GM12874 (cell line): ENCODE data around the gene KRT40.

ENCODE experiments used
- TF ChIP-seq, protein P1 (sequence below): IDR thresholded peaks from 2 replicates; pipeline ENCODE4 v1.5.1; 2011; ENCODE audit warnings: low read depth, mild to moderate bottlenecking, control low read depth, low read length, moderate library complexity; ENCODE audit not compliant: insufficient read depth

The KRT40 gene

DNA sequence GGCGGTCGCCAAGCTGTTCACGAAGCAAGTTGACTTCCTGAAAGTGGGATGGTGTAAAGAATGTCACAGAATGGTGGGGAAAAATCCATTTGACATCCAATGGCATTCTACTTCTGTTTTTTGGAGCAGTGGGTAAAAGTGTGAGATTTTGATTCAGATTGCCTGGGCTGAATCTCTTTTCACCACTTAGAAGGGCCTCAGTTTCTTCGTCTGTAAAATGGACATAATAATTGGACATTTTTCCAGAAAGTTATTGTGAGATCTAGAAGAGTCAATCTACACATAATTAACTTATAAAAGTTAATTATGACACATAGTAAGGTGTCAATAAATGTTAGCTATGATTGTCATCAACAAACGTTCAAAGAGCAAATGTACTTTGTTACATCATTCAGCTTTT is 3.0 kb downstream of the KRT40 start:
- TF ChIP-seq, protein P1, sequence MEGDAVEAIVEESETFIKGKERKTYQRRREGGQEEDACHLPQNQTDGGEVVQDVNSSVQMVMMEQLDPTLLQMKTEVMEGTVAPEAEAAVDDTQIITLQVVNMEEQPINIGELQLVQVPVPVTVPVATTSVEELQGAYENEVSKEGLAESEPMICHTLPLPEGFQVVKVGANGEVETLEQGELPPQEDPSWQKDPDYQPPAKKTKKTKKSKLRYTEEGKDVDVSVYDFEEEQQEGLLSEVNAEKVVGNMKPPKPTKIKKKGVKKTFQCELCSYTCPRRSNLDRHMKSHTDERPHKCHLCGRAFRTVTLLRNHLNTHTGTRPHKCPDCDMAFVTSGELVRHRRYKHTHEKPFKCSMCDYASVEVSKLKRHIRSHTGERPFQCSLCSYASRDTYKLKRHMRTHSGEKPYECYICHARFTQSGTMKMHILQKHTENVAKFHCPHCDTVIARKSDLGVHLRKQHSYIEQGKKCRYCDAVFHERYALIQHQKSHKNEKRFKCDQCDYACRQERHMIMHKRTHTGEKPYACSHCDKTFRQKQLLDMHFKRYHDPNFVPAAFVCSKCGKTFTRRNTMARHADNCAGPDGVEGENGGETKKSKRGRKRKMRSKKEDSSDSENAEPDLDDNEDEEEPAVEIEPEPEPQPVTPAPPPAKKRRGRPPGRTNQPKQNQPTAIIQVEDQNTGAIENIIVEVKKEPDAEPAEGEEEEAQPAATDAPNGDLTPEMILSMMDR = no peak

DNA sequence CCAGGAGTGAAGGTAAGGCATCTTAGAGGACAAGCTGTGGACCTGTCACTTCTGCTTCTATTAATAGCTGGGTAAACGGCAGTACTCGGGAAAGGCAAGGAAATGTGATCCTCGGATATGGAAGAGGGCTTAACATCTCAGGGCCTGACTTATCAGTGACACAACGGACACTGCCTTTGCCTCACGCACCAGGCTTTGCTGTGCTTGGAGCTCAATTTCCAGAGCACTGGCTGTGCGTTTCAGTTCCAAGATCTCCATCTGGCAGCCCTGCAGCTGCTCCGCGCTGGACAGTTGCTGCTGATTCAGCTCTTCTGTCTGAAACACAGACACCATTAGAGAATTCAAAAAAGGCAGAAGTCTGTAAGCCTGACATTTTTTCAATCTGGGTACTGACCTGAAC is 3.5 kb downstream of the KRT40 start:
- TF ChIP-seq, protein P1 = no peak

DNA sequence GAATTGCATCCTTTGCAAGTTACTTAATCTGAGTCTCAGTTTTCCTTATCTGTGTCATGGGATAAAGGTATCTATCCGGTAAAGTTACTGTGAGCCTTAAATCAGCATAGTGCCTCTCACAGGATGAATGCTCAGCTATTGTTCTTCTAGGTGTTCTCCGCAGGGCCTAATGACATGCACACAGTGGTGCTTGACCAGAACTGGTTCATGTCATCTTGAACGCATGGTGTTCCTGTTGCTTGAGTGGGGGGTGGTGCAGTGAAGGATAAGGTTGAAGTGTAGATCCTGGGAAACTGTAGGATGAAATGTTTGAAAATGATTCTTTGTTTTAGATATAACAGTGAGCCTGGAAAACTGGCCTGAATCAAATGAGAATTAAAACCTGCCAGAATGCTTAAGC is 4.0 kb downstream of the KRT40 start:
- TF ChIP-seq, protein P1 = no peak

DNA sequence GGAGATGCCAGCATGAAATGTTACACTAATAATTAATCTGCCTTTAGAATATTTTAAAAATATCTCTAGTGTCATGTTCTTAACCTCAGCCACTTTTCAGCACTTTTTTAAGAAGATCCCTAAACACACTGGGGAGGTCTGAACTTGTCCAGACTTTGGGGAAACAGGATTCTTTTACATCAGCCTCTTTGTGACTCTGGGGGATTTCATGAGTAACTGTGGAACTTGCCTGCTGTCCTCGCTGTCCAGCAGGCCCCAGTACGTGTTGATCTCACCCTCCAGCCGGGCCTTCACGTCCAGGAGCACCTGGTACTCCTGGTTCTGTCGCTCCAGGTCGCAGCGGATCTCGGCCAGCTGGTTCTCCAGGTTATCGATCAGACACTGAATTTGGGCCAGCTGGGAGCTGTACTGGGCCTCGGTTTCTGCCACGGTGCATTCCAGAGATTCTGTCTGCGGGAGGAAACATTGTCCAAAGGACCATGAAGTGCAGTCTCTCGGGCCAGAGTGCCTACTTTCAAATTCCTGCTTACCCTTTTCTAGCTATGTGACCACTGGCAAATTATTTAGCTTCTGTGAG is 5.5 kb downstream of the KRT40 start:
- TF ChIP-seq, protein P1 = no peak

DNA sequence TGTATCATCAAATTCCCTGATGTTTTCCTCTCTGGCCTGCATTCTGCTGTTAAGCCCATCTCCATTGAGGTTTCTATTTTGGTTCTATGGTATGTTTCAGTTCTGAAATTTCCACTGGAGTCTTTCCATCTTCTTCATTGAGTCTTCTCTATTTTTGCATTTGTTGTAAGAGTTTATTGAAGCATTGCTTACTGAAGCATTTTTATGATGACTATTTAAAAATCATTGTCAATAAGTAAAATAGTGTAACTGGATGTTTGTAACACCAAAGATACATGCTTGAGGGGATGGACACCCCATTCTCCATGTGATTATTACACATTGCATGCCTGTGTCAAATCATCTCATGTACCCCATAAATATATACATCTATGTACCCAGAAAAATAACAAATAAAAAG is 8.6 kb downstream of the KRT40 start:
- TF ChIP-seq, protein P1 = no peak

DNA sequence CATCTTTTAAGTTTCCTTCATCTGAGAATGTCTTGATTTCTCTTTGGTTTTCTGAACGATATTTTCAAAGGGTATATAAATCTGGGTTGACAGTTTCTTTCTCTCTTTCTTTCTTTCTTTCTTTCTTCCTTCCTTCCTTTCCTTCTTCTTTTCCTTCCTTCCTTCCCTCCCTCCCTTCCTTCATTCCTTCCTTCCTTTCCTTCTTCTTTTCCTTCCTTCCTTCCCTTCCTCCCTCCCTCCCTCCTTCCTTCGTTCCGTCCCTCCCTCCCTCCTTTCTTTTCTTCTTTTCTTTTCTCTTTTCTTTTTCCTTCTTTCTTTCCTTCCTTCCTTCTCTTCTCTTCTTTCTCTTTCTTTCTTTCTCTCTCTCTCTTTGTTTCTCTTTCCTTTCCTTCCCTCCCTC is 9.8 kb downstream of the KRT40 start:
- TF ChIP-seq, protein P1 = no peak

DNA sequence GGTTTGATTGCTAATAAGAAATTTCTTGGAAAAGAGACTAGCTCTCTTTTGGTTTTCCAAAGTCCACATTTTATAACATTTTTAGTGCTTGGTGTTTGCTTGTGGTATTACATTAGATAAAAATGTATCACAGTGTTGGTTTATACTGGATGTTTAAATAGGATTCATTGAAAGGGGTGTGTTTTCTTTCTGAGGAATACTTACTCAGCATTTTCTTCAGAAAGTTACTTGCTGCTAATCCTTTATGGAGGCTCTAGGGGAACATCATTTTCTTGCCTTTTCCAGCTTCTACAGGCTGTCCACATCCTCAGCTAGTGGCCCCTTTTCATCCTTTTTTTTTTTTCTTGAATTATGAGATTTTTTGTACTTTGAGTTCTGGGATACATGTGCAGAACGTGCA is 16.5 kb downstream of the KRT40 start:
- TF ChIP-seq, protein P1 = no peak
